GM12865 (cell line): ENCODE measurements around the gene MT1G.
"Not testable (repeated sequence)": the region's sequence is repeated elsewhere in the genome, so short reads cannot be mapped to it uniquely, and the experiment has no call there.

Experiments used
- DNase-seq: peaks from one replicate; pipeline ENCODE4 v3.0.0; 2010; ENCODE audit warnings: low read depth
- H3K4me3 ChIP-seq: 2 replicates; pipeline ENCODE4 v1.5.1; 2011; ENCODE audit warnings: mild to moderate bottlenecking, low read depth, low read length, control low read depth
- TF ChIP-seq, protein P1 (sequence below): IDR thresholded peaks from 2 replicates; pipeline ENCODE4 v1.5.1; 2011; ENCODE audit warnings: low read length, control low read depth, low read depth, inconsistent platforms; ENCODE audit not compliant: insufficient read depth; ENCODE audit errors: missing control alignments

MT1G gene

GRCh38 chr16:56667581-56668571 is at the start of gene MT1G:
TSS of gene MT1G (minus strand) at chr16:56668065. CDS start at chr16:56667993, 72 bp downstream.
- no peak for DNase-seq
- no peak within 1 kb of the TSS for H3K4me3 ChIP-seq
- TF ChIP-seq, protein P1, sequence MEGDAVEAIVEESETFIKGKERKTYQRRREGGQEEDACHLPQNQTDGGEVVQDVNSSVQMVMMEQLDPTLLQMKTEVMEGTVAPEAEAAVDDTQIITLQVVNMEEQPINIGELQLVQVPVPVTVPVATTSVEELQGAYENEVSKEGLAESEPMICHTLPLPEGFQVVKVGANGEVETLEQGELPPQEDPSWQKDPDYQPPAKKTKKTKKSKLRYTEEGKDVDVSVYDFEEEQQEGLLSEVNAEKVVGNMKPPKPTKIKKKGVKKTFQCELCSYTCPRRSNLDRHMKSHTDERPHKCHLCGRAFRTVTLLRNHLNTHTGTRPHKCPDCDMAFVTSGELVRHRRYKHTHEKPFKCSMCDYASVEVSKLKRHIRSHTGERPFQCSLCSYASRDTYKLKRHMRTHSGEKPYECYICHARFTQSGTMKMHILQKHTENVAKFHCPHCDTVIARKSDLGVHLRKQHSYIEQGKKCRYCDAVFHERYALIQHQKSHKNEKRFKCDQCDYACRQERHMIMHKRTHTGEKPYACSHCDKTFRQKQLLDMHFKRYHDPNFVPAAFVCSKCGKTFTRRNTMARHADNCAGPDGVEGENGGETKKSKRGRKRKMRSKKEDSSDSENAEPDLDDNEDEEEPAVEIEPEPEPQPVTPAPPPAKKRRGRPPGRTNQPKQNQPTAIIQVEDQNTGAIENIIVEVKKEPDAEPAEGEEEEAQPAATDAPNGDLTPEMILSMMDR, result no peak

DNA sequence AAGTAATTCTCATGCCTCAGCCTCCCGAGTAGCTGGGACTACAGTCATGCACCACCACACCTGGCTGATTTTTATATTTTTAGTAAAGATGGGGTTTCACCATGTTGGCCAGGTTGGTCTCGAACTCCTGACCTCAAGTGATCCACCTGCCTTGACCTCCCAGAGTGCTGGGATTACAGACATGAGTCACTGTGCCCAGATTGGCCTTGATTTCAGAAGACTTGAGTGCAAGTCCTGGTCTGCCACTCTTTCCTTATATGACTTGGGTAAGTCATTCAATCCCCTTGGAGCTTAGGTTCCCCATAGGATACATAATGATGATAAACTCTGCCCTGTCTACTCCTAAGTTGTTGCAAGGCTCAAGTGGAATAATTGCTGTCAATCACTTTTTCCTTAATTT is 49.7 kb upstream of the MT1G start:
- H3K4me3 ChIP-seq, DNase-seq: not testable (repeated sequence)

- H3K4me3 ChIP-seq, result no peak overlapping the region
- TF ChIP-seq, protein P1, result no peak
- no peak for DNase-seq
Observed at GRCh38 chr16:56716761-56717160, 48.9 kb upstream of the MT1G start.

DNA sequence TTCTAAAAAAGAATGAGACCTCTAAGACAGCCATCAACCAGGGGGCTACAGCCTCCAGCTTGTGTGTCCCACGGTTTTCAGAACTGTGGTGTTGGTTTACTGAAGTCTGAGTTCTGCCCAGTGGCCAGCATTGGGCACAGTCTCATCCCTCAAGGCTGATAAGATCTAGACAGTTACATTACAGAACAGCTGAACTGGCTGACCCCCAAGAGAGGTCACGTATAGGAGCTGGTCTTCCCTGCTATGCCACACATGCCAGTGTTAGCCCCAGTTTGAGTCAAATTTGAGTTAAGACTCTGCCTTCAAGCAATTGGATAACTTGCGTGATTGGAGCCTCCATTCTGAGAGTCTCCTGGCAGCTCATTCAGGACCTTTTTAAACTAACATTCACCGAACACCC is 47.3 kb upstream of the MT1G start:
- no peak for DNase-seq
- TF ChIP-seq, protein P1, result no peak

DNA sequence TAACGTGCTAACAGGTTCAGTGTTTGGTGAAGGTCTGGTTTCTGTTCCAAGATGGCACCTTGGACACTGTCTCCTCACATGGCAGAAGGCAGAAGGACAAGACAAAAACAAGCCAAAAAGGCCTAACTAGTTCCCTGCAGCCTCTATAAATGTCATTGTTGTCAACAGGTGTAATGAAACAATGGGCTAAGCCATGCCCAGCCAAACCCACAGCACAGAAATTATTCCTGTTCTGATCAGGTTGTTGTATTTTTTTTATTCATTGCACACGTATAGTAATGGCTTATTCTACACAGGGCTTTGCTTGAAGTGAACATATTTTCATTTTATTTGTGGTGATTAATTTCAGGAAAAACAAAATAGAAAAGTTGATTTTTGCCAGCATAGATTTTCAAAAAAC is 45.9 kb upstream of the MT1G start:
- TF ChIP-seq, protein P1, result no peak
- H3K4me3 ChIP-seq, result no peak overlapping the region
- DNase-seq, result no peak

More for the DNA sequence above, 47.3 kb upstream of the MT1G start:
- H3K4me3 ChIP-seq, result no peak overlapping the region

DNA sequence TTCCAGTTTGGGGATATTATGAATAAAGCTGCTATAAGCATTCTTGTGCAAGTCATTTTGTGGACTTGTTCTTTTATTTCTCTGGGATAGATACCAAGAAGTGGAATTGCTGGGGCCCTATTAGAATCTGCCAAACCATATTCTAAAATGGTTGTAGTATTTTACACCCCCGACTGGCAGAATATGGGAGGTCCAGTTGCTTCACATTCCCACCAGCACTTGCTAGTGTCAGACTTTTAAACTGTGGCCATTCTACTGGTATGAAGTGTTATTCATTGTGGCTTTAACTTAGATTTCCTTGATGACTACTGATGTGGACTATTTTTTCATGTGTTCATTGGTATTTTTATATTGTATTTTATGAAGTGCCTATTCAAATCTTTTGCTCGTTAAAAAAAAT is 44.0 kb upstream of the MT1G start:
- H3K4me3 ChIP-seq, result no peak overlapping the region
- DNase-seq, result no peak
- TF ChIP-seq, protein P1, result no peak

GRCh38 chr16:56710181-56710737 is 42.4 kb upstream of the MT1G start:
- TF ChIP-seq, protein P1, result no peak
- H3K4me3 ChIP-seq, result no peak overlapping the region

More at GRCh38 chr16:56710181-56710737, 42.4 kb upstream of the MT1G start:
- no peak for DNase-seq
